Measurements from ENCODE around the gene NDUFS3. TPM values are rescaled to one million over a fixed set of nuclear protein-coding genes. Genes with fewer than 3 reads are reported as not detected.

NDUFS3 gene
- total and polyA plus RNA-seq, 2 experiments from 2014 or later = 79.1 to 232 TPM

DNA sequence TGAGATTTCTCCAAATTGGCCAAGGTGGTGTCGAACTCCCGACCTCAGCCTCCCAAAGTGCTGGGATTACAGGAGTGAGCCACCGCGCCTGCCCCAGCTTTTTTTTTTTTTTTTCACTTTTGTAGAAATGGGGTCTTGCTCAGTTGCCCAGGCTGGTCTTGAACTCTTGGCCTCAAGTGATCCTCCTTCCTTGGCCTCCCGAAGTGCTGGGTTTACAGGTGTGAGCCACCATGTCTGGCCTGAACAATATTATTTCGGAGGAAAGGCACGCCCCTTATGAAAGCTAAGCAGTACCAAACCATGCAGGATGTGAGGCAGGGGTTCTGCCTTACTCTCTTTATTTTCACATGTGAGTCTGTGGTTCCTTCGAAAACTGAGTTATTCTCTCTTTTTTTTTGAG lies 47.4 kb downstream of the NDUFS3 start:
- DNase-seq (ENCODE audit: low read depth in 1 of 2, low spot score in 1 of 2) = no peak
- Histone ChIP-seq H3K4me1 (ENCODE audit: low read depth) (peaks cover 14% of the 10 kb centered on the region), H3K9me3 (ENCODE audit: low read depth) (no peaks in the 10 kb centered on the region), H3K27me3 (no peaks in the 10 kb centered on the region), H3K27ac (no peak overlapping the region), H3K4me3 (no peak overlapping the region), H3K36me3 (peaks cover 55% of the 10 kb centered on the region)
- TF ChIP-seq, protein P1, sequence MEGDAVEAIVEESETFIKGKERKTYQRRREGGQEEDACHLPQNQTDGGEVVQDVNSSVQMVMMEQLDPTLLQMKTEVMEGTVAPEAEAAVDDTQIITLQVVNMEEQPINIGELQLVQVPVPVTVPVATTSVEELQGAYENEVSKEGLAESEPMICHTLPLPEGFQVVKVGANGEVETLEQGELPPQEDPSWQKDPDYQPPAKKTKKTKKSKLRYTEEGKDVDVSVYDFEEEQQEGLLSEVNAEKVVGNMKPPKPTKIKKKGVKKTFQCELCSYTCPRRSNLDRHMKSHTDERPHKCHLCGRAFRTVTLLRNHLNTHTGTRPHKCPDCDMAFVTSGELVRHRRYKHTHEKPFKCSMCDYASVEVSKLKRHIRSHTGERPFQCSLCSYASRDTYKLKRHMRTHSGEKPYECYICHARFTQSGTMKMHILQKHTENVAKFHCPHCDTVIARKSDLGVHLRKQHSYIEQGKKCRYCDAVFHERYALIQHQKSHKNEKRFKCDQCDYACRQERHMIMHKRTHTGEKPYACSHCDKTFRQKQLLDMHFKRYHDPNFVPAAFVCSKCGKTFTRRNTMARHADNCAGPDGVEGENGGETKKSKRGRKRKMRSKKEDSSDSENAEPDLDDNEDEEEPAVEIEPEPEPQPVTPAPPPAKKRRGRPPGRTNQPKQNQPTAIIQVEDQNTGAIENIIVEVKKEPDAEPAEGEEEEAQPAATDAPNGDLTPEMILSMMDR (IDR thresholded peaks at IDR 0.05; ENCODE audit: low read depth, low read length) = no peak

DNA sequence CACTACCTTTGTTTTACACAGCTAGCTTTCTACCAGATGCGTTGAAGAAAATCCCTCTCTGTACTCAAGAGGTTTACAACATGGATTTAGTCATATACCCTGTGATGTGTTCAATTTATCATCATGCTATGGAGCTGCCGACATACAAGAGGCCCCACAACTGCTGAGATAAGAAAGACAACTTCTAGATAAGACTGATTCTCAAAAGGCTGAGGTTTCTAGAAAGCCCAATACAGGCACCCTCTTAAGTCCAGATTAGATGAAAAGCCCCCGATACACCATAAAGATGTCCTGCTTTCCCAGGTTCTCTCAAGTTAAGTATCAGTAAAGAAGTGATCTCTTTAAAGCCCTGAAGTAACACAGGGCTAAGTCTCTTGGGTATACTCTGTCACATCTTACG lies 49.2 kb downstream of the NDUFS3 start:
- DNase-seq (ENCODE audit: low read depth in 1 of 2, low spot score in 1 of 2) = peak in 1 of 2 donors; percentile 18
- TF ChIP-seq, protein P1 (IDR thresholded peaks at IDR 0.05; ENCODE audit: low read depth, low read length) = no peak
- H3K4me3 ChIP-seq = no peak overlapping the region
- peaks cover 45% of the 10 kb centered on the region for H3K36me3 ChIP-seq
- no peaks in the 10 kb centered on the region for H3K27me3 ChIP-seq
- H3K9me3 ChIP-seq (ENCODE audit: low read depth) = no peaks in the 10 kb centered on the region
- H3K4me1 ChIP-seq (ENCODE audit: low read depth) = peaks cover 18% of the 10 kb centered on the region
- peak overlapping the region; percentile 64 for H3K27ac ChIP-seq

DNA sequence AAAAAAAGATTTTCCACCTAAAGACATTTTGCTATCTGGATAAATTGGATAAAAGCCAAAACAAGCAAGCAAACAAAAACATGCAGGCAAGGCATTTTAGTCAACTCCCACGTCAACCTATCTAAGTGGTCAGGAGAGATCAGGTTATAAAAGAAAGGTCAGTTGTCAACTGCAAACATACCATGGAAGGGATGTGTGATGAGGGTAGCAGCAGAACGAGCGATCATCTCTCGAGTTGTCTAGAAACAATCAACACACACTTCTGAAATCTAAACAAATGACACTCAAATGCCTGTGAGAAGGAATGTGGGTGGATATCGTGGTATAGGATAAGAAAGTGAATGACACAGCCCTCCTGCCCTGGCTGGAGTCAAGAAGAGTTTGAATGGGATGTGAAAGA lies 52.6 kb downstream of the NDUFS3 start:
- Histone ChIP-seq H3K4me1 (ENCODE audit: low read depth) (peaks cover 18% of the 10 kb centered on the region), H3K27me3 (no peaks in the 10 kb centered on the region), H3K36me3 (peaks cover 38% of the 10 kb centered on the region), H3K4me3 (no peak overlapping the region), H3K9me3 (ENCODE audit: low read depth) (no peaks in the 10 kb centered on the region), H3K27ac (peak overlapping the region; percentile 3)
- peak in 1 of 2 donors; percentile 37 for DNase-seq (ENCODE audit: low read depth in 1 of 2, low spot score in 1 of 2)
- TF ChIP-seq, protein P1 (IDR thresholded peaks at IDR 0.05; ENCODE audit: low read depth, low read length) = no peak

Other genes with a start within 250 kb of the NDUFS3 start
- gene MYBPC3, start 226.4 kb upstream of the NDUFS3 start, total RNA-seq = 489 and 605 TPM in 2 replicates
- 476 and 751 TPM in 2 replicates for gene MYBPC3, start 226.4 kb upstream of the NDUFS3 start, polyA plus RNA-seq
- not detected in 2 replicates for gene SPI1, start 200.5 kb upstream of the NDUFS3 start, total RNA-seq
- 0.56 and 1.3 TPM in 2 replicates for gene SPI1, start 200.5 kb upstream of the NDUFS3 start, polyA plus RNA-seq
- 71.7 and 79.4 TPM in 2 replicates for gene SLC39A13, start 170.5 kb upstream of the NDUFS3 start, total RNA-seq
- 80.8 and 86.6 TPM in 2 replicates for gene SLC39A13, start 170.5 kb upstream of the NDUFS3 start, polyA plus RNA-seq
- gene PSMC3, start 152.6 kb upstream of the NDUFS3 start, total RNA-seq = 107 and 161 TPM in 2 replicates
- 161 and 236 TPM in 2 replicates for gene PSMC3, start 152.6 kb upstream of the NDUFS3 start, polyA plus RNA-seq
- not detected in 2 replicates for gene RAPSN, start 129.9 kb upstream of the NDUFS3 start, total RNA-seq
- gene RAPSN, start 129.9 kb upstream of the NDUFS3 start, polyA plus RNA-seq = not detected in 2 replicates
- 72.2 and 178 TPM in 2 replicates for gene CELF1, start 25.9 kb upstream of the NDUFS3 start, total RNA-seq
- gene CELF1, start 25.9 kb upstream of the NDUFS3 start, polyA plus RNA-seq = 98.9 and 162 TPM in 2 replicates
- 212 and 246 TPM in 2 replicates for gene PTPMT1, start 13.5 kb upstream of the NDUFS3 start, total RNA-seq
- 123 and 143 TPM in 2 replicates for gene PTPMT1, start 13.5 kb upstream of the NDUFS3 start, polyA plus RNA-seq
- 16.9 and 22.5 TPM in 2 replicates for gene KBTBD4, start 104 bp upstream of the NDUFS3 start, total RNA-seq
- gene KBTBD4, start 104 bp upstream of the NDUFS3 start, polyA plus RNA-seq = 18.6 and 23.9 TPM in 2 replicates
- gene FAM180B, start 7.6 kb downstream of the NDUFS3 start, total RNA-seq = not detected in 2 replicates
- gene FAM180B, start 7.6 kb downstream of the NDUFS3 start, polyA plus RNA-seq = 0.12 TPM in 1 of 2 replicates, not detected in the other
- 72.9 and 80.9 TPM in 2 replicates for gene C1QTNF4, start 15.3 kb downstream of the NDUFS3 start, total RNA-seq
- 50.8 and 53.6 TPM in 2 replicates for gene C1QTNF4, start 15.3 kb downstream of the NDUFS3 start, polyA plus RNA-seq
- gene MTCH2, start 63.5 kb downstream of the NDUFS3 start, total RNA-seq = 72.6 and 97.5 TPM in 2 replicates
- gene MTCH2, start 63.5 kb downstream of the NDUFS3 start, polyA plus RNA-seq = 231 and 271 TPM in 2 replicates
- gene AGBL2, start 136.3 kb downstream of the NDUFS3 start, total RNA-seq = 0.25 and 0.69 TPM in 2 replicates
- gene AGBL2, start 136.3 kb downstream of the NDUFS3 start, polyA plus RNA-seq = 1.7 TPM in 1 of 2 replicates, not detected in the other
- gene FNBP4, start 188.3 kb downstream of the NDUFS3 start, total RNA-seq = 57.8 and 104 TPM in 2 replicates
- 51.2 and 104 TPM in 2 replicates for gene FNBP4, start 188.3 kb downstream of the NDUFS3 start, polyA plus RNA-seq

Measured in cardiac muscle cell (in vitro differentiated cells and primary cell).